Left kidney (tissue), 1 donor: ENCODE data around the gene B4GALT1. TPM values are rescaled to one million over a fixed set of nuclear protein-coding genes. Genes with fewer than 3 reads are reported as not detected.

Source experiments
- polyA plus RNA-seq: library from polyadenylated mRNA; unstranded; fragments of 120-200 nt; gene quantifications from one replicate; pipeline ENCODE4 v1.2.1, GENCODE V29; 2013; ENCODE audit not compliant: insufficient read length

Gene B4GALT1
- polyA plus RNA-seq, 1 donor = 146 TPM

Other genes starting within 250 kb of the B4GALT1 start
- gene APTX, start 165.7 kb downstream of the B4GALT1 start, polyA plus RNA-seq = 51.4 TPM
- 238 TPM for gene DNAJA1, start 142.1 kb downstream of the B4GALT1 start, polyA plus RNA-seq
- gene SMU1, start 90.7 kb downstream of the B4GALT1 start, polyA plus RNA-seq = 32.8 TPM
- gene SPINK4, start 72.8 kb upstream of the B4GALT1 start, polyA plus RNA-seq = not detected
- 71.6 TPM for gene BAG1, start 97.4 kb upstream of the B4GALT1 start, polyA plus RNA-seq
- 115 TPM for gene CHMP5, start 97.7 kb upstream of the B4GALT1 start, polyA plus RNA-seq
- 41.0 TPM for gene NFX1, start 123.2 kb upstream of the B4GALT1 start, polyA plus RNA-seq
- 24.4 TPM for gene AQP7, start 235.2 kb upstream of the B4GALT1 start, polyA plus RNA-seq